Measurements from ENCODE around the gene TMEM81.

TMEM81 gene

DNA sequence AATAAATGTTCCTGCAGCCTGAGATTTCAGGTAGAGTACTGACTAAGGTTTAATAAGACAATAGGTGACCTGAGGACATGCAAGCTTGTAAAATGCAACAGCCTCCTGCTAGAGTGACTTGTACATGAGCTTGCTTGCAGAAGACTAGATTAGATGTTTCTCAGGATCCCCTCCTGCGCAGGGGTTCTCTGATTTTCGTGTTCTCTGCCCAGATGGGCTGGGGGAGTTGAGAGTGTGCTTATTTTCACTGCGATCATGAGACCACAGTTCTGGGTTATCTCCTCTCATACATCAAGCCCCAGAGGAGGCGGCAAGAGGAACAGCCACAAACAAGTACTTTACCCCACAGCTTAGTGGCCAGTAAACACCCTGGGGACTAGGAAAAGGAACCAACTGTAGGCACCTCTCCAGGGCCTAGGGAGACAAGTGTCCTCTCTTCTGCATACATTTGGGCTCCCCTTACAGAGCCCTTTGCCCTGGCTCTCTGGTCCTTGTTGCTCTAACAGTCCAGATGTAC is 8.0 kb downstream of the TMEM81 start:
- no peak for DNase-seq

DNA sequence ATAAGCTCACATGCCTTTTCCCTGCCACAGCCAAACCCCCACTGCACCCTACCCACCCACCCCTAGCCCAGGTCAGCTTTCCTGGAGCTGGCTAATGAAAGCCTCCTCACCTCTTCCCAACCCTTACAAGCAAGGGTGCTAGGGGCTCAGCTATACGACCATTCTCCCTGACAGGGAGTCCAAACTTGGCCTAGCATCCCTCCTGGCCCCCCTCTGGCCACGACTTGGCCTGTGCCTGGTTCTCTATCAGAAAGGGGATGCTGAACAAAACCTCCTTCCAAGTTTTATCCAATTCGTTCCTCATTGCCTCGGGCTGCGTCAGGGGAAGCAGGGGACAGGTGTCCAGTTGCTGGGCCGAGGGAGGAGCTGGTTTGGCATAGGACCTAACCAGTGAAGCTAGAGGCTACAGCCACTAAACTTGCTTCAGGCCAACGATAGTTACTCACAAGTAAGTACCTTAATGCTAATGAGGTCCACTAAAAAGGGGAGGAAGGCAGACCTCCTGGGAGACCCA is 8.6 kb downstream of the TMEM81 start:
- DNase-seq, result no peak

DNA sequence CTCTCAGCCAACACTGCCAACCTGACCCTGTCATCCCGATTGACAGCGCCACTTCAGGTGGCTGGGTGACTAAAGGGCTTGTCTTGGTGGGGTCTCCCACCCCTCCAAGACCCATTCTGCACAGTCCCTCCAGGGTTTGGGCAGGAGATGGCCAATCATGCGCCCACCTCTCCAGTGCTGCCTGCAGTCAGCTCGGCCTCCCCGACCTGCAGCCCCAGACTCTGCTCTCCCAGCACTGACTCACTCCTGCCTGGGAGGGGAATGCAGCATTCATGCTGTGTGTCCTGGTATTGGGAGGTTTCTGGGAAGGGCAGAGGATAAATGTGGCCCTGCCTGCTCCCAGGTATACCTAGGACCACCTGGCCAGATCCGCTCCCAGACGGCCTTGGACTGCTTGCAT is 9.7 kb downstream of the TMEM81 start:
- no peak for DNase-seq

DNA sequence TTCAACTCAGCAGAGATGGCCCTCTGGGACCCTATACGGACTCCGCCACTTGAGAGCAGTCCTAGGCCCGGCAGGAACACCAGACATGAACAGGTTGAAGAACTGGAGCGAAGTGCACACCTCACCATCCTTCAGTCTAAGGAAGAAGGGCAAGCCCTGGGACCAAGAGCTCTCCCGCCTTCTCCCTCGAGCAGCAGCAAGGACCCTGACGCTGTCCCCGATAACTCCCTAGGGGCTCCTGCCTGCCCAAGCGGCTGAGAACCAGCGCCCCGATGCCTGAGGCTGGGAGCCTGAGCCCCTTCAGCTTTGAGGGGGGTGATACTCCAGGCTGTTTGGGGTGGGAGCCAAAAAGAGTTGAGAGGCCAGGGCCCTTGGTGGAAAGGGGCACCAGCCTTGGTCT is 10.2 kb downstream of the TMEM81 start:
- DNase-seq, result no peak

DNA sequence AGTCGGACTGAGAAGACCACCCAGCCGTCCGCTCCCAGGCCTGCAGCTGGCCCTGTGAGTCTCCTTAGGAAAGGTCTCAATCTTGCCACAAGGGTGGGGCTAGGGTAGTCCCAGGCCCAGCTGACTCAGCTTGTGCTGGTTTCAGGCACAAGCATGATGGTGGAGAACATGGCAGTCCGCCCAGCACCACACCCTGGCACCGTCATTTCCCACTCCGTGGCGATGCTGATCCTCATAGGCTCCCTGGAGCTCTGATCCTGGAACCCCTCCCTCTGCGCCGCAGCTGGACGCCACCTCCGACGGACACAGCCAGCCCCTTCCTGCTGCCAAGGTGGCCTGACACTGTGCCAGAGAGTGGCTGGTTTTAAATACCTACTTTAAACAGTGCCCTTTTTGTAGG is 10.7 kb downstream of the TMEM81 start:
- no peak for DNase-seq

DNA sequence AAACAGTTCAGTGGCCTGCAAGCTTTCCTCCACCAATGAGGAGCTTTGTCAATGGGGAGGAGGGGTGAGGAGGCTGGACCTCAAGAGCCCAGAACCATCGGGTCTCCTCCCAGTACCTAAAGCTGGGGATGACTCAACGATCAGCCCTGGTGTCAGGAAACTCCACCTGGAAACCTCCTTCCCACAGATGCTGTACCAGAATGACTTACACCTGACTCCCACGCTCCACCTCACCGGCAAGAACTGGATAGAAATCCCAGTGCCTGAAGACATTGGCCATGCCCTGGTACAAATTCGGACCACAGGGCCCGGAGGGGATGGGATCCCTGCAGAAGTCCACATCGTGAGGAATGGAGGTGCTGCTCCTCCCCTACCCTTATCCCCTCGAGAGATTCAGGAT is 11.4 kb downstream of the TMEM81 start:
- no peak for DNase-seq

DNA sequence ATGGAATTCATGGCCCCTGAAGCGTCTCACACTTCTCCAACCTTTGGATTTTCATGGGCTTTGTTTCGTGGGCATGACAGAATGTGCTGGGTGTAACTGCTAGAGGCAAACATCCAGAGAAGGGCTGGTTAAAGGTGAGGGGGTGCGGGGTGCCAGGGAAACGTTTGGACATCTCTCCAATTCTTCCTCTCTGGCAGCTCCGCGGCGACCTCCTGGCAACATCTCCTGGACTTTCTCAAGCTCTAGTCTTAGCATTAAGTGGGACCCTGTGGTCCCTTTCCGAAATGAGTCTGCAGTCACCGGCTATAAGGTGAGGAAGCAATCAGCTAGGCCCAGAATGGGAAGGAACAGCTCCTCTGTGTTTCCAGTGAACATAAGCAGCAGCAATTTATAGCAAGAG is 12.0 kb downstream of the TMEM81 start:
- no peak for DNase-seq

DNA sequence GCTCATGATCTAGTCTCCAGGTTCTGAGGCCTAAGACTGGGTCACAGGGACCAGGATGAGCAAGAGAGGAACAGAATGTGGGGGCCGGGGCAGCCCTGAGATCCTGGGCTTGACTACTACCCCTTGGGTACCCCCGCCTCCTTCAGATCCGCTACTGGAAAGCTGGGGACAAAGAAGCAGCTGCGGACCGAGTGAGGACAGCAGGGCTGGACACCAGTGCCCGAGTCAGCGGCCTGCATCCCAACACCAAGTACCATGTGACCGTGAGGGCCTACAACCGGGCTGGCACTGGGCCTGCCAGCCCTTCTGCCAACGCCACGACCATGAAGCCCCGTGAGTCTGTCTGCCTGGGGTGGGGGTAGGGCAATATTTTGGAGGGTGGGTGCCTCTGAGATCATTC is 12.5 kb downstream of the TMEM81 start:
- no peak for DNase-seq

DNA sequence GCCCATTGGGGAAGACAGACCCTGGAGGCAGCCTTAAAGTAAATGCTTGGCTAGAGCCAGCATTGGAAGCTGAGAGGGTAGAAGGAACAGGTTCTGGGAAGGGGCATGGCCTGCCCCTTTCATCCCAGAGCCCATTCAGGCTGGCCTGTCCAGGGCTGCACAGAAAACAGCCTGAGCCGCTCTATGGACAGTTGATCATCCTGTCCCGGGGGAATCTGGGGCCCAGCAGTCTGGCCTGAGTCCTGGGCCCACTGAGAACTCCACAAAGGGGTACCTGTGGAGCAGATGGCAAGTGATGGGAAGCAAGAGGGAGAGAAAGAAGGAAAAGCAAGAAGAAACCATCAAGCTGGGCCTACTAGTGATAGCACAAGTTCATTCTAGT is 13.2 kb downstream of the TMEM81 start:
- no peak for DNase-seq

DNA sequence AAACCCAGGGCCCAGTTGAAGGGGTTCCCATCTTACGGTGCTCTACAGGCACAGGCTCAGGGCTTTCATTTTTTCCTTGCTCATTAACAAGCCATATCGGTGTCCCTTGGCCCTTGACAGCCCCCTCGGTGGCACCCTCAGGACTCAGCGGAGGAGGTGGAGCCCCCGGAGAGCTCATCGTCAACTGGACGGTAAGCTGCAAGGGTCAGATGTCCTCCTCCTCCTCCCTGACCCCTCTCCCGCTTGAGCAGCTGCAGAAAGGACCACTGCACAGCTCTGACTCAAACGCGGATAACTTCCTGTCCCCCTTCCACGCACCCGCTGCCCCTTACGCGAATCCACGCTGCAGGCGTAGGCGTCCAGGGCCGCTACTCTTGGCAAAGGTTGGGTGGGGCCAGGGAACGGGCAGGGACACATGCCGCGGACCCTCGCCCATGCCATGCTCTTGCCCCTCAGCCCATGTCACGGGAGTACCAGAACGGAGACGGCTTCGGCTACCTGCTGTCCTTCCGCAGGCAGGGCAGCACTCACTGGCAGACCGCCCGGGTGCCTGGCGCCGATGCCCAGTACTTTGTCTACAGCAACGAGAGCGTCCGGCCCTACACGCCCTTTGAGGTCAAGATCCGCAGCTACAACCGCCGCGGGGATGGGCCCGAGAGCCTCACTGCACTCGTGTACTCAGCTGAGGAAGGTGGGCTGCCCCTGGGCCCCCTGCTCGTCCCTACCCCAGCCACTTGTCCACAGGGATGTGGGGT is 14.7 kb downstream of the TMEM81 start:
- DNase-seq, result no peak

DNA sequence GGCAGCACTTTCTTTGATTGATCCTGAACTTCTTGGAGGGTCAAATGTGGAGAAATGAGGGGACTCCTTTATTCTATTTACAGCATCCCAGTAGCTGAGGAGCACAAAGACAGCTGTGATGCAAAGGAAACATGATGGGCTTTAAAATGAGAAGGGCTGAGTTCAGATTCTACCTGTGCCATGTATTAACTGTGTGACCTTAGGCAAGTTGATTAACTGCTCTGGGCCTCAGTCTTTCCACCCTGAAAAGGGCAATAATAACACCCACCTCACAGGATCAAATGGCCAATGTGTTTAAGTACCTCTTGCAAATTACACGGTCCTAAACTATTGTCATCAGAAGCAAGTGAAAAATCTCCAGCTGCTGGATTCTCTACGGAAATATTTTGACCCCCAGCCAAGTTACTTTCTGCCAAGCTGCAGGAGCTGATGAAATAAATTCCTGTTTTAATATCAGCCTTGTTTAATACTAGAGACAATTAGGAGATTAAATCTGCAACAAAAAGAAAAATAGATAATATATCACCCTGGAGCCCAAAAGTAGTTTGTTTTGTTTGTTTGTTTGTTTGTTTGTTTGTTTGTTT is 15.7 kb downstream of the TMEM81 start:
- DNase-seq, result no peak

DNA sequence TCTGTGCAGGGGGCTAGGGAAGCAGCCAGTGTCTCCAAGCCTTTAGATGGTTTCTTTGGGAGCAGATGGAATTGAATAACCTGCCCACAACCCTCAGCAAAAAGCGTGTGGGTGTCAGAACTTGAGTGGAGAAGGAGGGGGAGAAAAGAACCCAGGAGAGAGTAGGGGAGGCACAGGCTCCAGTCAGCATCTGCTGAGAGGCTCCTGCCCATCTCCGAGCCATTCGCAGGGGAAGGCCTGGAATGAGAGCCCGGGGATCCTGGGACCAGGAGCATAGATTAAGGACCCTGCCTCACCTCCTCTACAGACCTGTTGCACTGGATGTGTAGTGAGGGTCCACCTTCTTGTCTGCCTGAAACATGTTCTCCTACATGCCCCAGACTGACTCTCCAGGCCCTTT is 16.3 kb downstream of the TMEM81 start:
- DNase-seq, result no peak

DNA sequence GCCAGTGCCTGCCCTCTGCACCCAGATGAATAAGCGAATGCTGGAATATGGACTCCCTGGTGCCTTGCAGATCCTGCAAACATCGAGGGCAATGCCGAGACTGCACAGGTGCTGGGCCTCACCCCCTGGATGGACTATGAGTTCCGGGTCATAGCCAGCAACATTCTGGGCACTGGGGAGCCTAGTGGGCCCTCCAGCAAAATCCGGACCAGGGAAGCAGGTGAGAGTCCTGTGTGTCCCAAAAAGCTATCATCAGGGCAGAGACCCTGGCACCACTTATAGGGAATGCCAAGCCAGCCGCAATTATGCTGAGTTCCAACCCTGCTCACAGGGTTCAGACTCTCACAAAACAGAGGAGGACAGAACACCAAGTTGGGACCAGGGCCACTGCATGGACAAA is 17.2 kb downstream of the TMEM81 start:
- DNase-seq, result no peak

DNA sequence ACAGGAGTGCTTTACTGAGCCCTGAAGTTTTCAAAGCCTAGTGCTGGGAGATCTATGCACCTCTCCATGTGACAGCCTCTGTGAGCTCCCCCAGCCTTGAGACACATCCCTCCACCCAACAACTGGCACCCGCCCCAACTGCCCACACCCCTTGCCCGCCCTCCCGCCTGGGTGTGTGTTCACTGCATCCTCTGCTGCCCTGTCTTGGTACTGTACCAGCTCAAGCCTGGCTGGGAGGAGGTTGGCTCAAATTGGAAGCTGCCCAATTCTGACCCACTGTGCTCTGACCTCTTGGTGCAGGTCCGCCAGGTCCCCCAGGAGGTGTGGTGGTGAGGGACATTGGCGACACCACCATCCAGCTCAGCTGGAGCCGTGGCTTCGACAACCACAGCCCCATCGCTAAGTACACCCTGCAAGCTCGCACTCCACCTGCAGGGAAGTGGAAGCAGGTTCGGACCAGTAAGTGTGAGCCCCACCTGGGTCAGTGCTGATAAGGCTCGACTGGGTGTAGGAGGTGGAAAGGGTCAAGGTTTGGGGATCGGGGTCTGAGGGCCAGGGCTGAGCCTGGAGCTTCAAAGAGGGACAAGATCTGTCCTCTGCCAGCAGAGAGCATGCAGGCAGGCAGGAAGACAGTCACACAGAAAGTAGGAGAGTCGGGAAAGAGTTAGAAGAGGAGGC is 18.0 kb downstream of the TMEM81 start:
- no peak for DNase-seq

DNA sequence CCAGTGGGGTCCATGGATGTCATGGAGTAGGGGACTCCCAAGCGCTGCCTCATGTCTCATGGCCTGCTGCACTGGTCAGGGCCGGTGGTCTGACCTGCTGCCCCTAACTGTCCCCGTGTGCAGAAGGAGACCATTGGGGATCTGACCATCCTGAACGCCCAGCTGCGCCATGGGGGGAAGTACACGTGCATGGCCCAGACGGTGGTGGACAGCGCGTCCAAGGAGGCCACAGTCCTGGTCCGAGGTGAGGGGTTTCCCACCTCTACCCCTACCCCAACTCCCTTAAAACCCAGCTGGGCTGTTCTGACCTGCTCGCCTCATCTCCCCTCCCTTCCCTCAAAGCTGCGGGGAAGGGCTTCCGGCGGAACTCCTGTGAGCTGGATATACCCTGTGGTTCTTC is 18.6 kb downstream of the TMEM81 start:
- no peak for DNase-seq

DNA sequence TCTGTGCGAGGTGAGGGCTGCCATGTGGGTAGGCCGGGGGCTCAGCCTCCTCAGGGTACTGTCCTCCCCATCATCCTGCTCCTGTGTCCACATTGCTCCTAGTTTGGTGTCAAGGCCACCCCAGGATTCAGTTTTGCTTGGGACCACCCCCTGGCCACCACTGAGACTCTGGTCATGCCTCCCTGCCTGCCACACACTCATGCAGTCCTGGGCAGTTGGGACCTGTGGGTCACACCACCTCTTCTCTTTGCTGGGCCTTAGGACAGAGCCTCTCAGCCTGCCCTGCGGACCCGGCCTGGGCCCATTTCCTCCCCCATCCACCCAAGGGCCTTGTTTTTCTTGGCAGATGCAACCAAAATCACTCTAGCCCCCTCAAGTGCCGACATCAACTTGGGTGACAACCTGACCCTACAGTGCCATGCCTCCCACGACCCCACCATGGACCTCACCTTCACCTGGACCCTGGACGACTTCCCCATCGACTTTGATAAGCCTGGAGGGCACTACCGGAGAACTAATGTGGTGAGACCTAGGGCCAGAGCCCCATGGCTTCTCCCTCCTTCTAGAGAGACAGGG is 19.4 kb downstream of the TMEM81 start:
- DNase-seq, result no peak

DNA sequence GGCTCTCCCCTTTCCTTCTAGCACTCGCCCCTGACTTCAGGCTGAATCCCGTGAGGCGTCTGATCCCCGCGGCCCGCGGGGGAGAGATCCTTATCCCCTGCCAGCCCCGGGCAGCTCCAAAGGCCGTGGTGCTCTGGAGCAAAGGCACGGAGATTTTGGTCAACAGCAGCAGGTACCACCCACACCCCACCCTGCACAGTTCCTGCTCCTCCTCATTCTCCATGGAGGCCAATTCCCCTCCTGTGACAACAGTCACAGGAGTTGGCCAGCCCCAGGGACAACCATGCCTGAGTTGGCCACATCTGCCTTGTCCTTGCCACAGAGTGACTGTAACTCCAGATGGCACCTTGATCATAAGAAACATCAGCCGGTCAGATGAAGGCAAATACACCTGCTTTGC is 20.0 kb downstream of the TMEM81 start:
- DNase-seq, result no peak

DNA sequence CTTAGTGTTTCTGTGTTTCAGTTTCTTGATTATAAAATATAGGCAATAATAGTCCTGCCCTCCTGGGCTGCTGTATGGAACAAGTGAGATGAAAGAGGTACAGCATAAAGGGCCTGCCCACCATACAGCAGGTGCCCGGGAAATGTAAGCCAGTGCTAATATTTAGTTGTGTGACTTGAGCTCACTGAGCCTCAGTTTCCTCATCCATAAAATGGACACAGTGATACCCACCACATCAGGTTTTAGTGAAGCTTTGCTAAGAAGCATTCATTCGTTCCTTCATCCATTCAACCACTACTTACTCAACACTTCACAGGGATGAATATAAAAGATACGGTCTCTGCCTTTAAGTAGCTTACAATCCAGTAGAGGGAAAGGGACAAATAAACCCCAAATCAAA is 21.4 kb downstream of the TMEM81 start:
- no peak for DNase-seq

DNA sequence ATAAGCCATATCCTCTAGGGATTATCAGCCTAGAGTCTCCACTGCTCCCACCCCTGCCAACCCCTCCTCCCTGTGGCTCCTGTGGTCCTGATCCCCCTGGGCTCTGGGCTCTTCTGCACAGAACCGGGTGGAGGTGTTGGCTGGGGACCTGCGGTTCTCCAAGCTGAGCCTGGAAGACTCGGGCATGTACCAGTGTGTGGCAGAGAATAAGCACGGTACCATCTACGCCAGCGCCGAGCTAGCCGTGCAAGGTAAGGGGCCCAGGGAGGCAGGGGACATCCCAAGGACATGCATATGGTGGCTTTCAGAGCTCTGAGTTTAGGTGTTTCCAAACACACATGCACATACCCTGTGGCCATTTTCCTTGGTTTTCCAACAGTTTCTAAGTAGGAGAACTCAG is 21.9 kb downstream of the TMEM81 start:
- DNase-seq, result no peak

DNA sequence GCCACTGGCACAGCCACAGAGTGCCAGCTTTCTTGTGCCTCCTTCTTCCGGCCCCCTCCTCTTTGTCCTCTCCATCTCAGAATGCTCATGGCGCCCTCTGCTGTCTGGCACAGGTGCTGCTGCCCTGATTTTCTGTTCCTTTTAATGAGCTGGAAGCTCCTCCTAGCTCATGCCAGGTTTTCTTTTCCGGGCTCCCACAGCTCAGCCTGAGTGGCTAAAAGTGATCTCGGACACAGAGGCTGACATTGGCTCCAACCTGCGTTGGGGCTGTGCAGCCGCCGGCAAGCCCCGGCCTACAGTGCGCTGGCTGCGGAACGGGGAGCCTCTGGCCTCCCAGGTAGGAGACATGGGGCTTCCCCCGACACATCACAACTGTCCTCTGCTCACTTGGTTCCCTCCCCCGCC is 22.6 kb downstream of the TMEM81 start:
- DNase-seq, result peak; percentile 68

DNA sequence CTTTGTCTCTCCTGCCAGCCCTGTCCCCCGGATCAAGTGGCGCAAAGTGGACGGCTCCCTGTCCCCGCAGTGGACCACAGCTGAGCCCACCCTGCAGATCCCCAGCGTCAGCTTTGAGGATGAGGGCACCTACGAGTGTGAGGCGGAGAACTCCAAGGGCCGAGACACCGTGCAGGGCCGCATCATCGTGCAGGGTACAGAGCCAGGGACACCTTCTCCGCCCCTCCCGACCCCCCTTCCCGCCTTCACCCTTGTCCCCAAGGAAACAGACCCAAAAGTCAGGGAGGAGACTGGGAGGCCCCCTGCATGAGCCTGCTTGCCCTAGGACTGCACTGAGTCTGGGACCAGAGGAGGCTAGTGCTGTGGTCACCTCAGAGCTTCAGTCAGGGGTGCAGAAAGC is 23.0 kb downstream of the TMEM81 start:
- DNase-seq, result no peak

DNA sequence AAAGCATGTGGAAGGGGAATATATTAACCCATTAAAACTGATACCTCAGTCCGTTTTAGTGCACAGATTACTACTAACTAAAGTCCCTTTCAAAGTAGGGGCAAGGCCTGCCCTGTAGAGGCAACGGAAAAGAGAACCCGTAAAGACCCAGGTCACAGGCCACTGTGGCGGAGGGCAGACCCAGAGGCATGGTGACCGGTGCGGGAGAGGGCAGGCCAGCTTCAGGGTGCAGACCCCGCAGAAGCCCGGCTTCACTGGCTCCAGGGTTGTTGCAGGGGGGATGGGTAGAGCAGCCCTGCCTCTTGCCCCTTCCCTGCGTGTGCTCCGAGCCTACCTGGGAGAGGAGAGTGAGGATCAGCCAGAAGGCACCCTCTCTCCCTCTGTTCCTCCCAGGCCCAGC is 23.5 kb downstream of the TMEM81 start:
- DNase-seq, result no peak

DNA sequence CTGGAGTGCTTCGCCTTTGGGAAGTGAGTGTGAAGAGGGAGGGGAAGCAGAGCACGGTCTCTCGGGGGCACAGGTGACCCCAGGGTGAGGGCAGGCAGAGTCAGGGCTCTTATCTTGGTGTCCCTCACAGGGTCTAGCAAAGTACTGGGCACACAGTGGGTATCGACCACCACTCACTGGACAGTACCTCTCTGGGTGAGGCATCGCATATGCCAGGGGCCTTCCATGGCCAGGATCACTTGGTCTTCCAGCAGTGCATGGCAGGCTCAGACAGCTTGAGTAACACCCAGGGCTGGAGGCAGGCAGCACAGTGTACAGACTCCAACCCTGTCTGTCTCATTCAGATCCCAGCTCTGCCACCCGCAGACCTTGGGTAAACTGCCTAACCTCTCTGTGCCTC is 24.6 kb downstream of the TMEM81 start:
- DNase-seq, result no peak

DNA sequence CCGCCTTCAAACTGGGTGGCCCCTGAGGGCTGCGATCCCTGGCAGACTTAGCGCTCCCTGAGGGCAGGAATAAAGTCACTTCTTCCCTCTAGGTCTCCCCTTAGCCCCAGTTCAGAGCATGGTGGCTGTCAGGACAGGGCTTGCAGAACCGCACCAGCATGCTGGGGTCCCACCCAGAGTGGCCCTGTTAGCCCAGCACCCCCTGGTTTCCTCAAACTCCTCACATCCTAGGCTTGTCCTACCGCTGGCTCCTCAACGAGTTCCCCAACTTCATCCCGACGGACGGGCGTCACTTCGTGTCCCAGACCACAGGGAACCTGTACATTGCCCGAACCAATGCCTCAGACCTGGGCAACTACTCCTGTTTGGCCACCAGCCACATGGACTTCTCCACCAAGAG is 25.4 kb downstream of the TMEM81 start:
- DNase-seq, result no peak
